ENCODE measurements around the gene RADX. TPM values are rescaled to one million over a fixed set of nuclear protein-coding genes. Genes with fewer than 3 reads are reported as not detected.

The RADX gene
- total RNA-seq, 1 experiment from 2014 or later = 0.20 TPM

- intact Hi-C loops (cut with micrococcal nuclease; ENCODE audit: unreplicated experiment) = no loop called here
- Histone ChIP-seq H3K36me3 (ENCODE audit: low read depth) (no peaks in the 10 kb centered on the region), H3K27me3 (ENCODE audit: insufficient read depth, low read depth) (no peaks in the 10 kb centered on the region), H3K4me2 (no peak overlapping the region), H3F3A (ENCODE audit: insufficient read depth, low read depth) (no peaks in the 10 kb centered on the region), H4K20me1 (ENCODE audit: insufficient read depth) (no peaks in the 10 kb centered on the region), H3K79me2 (ENCODE audit: low read depth) (no peaks in the 10 kb centered on the region), H3K27ac (no peak overlapping the region), H3K9me2 (ENCODE audit: insufficient read depth) (no peaks in the 10 kb centered on the region), H3K4me1 (replicated peaks; ENCODE audit: insufficient read depth) (no peaks in the 10 kb centered on the region), H2AFZ (no peak overlapping the region), H3K4me3 (no peak overlapping the region), H3K9me3 (ENCODE audit: insufficient read depth, low read depth) (no peaks in the 10 kb centered on the region)
- TF ChIP-seq CTCF (conservative IDR thresholded peaks at IDR 0.05) = no peak
- TF ChIP-seq EZH2 (IDR thresholded peaks at IDR 0.05; ENCODE audit: low read depth) = no peak
- BruUV-seq (replicated peaks) = no TSS peak
- ChIA-PET CTCF (no interaction called here), POLR2A (ENCODE audit: unreplicated experiment) (no interaction called here)
- DNase-seq = no peak
These were observed 104.2 kb downstream of the RADX start for GRCh38 chrX:106716004-106716403.

- ChIA-PET POLR2A (ENCODE audit: unreplicated experiment) (no interaction called here), CTCF (no interaction called here)
- no peaks in the 10 kb centered on the region for H3K36me3 ChIP-seq (ENCODE audit: low read depth)
- no peak overlapping the region for H3K4me2 ChIP-seq
- TF ChIP-seq EZH2 (IDR thresholded peaks at IDR 0.05; ENCODE audit: low read depth) (no peak), CTCF (conservative IDR thresholded peaks at IDR 0.05) (no peak)
- H3K9me3 ChIP-seq (ENCODE audit: insufficient read depth, low read depth) = no peaks in the 10 kb centered on the region
- no peak overlapping the region for H3K4me3 ChIP-seq
- no peaks in the 10 kb centered on the region for H3K9me2 ChIP-seq (ENCODE audit: insufficient read depth)
- H3K27me3 ChIP-seq (ENCODE audit: insufficient read depth, low read depth) = no peaks in the 10 kb centered on the region
- no peaks in the 10 kb centered on the region for H4K20me1 ChIP-seq (ENCODE audit: insufficient read depth)
- H2AFZ ChIP-seq = no peak overlapping the region
- no peaks in the 10 kb centered on the region for H3F3A ChIP-seq (ENCODE audit: insufficient read depth, low read depth)
- H3K79me2 ChIP-seq (ENCODE audit: low read depth) = no peaks in the 10 kb centered on the region
- intact Hi-C loops (cut with micrococcal nuclease; ENCODE audit: unreplicated experiment) = no loop called here
- no TSS peak for BruUV-seq (replicated peaks)
- H3K4me1 ChIP-seq (replicated peaks; ENCODE audit: insufficient read depth) = no peaks in the 10 kb centered on the region
- no peak for DNase-seq
- H3K27ac ChIP-seq = no peak overlapping the region
These were observed 104.7 kb downstream of the RADX start for GRCh38 chrX:106716463-106716862.

GRCh38 chrX:106718709-106719108 is 106.9 kb downstream of the RADX start:
- ChIA-PET POLR2A (ENCODE audit: unreplicated experiment) (no interaction called here), CTCF (no interaction called here)
- Histone ChIP-seq H3K4me3 (no peak overlapping the region), H4K20me1 (ENCODE audit: insufficient read depth) (no peaks in the 10 kb centered on the region), H2AFZ (no peak overlapping the region), H3F3A (ENCODE audit: insufficient read depth, low read depth) (no peaks in the 10 kb centered on the region), H3K9me2 (ENCODE audit: insufficient read depth) (no peaks in the 10 kb centered on the region), H3K9me3 (ENCODE audit: insufficient read depth, low read depth) (no peaks in the 10 kb centered on the region), H3K4me2 (no peak overlapping the region), H3K36me3 (ENCODE audit: low read depth) (no peaks in the 10 kb centered on the region), H3K27ac (no peak overlapping the region), H3K27me3 (ENCODE audit: insufficient read depth, low read depth) (no peaks in the 10 kb centered on the region), H3K4me1 (replicated peaks; ENCODE audit: insufficient read depth) (no peaks in the 10 kb centered on the region), H3K79me2 (ENCODE audit: low read depth) (no peaks in the 10 kb centered on the region)
- DNase-seq = no peak
- TF ChIP-seq EZH2 (IDR thresholded peaks at IDR 0.05; ENCODE audit: low read depth) = no peak
- TF ChIP-seq CTCF (conservative IDR thresholded peaks at IDR 0.05) = no peak
- intact Hi-C loops (cut with micrococcal nuclease; ENCODE audit: unreplicated experiment) = no loop called here
- BruUV-seq (replicated peaks) = no TSS peak

All from PC-9 (cell line).